Fibroblast of skin of right quadriceps (primary cell): ENCODE measurements around the gene COL6A2.
"Not testable (repeated sequence)": the region's sequence is repeated elsewhere in the genome, so short reads cannot be mapped to it uniquely, and the experiment has no call there.

Experiments
- DNase-seq: peaks from one replicate; pipeline ENCODE4 v3.0.0-alpha.2; 2013

The COL6A2 gene

GRCh38 chr21:46079352-46080170 is 18.4 kb upstream of the COL6A2 start:
- peak; percentile 97 for DNase-seq

GRCh38 chr21:46080171-46081021 is 17.5 kb upstream of the COL6A2 start:
- DNase-seq, result peak; percentile 59

DNA sequence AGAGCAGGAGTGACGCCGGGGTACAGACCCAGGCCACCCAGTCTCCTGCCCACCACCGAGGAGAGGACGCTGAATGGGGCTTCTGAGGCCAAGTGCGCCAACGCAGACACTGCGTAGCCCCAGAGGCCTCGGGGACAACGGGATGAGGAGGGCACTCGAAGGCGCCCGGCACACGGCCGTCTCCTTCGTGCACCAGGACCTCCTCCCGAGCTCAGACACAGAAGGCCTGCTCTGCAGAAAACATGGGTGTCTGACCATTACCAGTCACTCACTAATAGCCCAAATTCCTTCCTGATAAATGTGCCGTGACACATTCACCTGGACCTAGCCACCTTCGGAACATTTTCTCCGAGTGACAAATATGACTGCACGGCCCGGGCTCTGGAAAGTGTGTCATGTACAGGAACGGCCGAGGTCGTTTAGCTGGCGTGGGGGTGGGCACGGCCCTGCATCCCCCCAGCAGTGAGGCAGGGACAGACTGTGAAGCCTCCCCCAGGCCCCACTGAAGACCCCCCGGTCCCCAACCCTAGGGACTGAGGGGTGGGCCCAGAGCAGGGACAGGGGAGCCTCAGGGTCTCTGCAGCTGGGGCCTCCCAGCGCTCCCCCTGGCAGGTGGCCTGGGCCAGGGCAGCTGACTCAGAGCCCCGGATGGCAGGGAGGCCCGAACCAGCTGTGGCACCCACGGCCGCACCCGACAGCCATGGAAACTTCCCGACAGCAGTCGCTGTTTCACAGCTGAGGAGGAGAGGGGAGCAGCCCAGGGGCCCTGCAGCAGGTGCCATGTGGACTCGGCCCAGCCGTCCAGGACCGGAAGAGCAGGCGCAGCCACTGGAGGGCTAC is 16.7 kb upstream of the COL6A2 start:
- DNase-seq, result no peak

- no peak for DNase-seq
Measured at GRCh38 chr21:46081862-46082712, 15.8 kb upstream of the COL6A2 start.

- no peak for DNase-seq
Measured at GRCh38 chr21:46082713-46082962, 15.3 kb upstream of the COL6A2 start.

GRCh38 chr21:46082963-46083790 is 14.7 kb upstream of the COL6A2 start:
- DNase-seq, result peak; percentile 88

DNA sequence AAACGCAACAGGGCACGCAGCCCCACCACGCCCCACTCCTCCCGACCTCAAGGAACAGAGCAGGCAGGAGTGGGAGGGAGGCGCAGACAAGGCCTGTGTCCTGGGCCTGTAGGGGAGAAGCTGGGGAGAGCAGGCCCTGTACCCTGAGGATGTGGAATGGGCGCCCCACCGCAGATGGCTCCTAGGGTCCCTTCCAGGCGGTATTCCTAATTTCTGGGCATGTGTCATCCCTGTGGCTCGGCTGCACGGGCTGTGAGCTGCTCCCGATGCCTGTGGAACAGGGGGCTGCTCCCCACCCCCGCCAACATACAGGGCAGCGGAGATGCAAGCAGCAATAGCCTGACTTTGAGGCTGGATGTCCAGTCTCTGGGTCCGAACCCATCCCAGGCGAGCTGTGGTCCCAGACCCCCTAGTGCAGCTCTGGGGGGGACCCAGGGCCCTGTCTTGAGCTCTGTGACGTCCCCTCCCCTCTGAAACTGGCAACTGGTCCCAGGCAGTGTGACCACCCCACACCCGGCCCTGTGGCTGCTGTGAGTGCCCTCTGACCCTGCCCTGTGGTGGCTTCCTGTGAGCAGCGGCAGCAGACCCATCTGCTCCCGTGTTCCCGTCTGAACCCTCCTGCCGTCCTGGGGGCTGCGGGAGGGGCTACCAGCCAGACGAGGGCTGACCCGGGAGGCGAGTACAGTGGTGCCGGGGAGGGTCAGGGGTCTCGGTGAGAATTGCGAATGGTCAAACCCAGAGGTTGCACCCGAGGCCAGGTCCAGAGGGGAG is 13.9 kb upstream of the COL6A2 start:
- DNase-seq, result no peak

- no peak for DNase-seq
Measured at GRCh38 chr21:46084709-46085108, 13.2 kb upstream of the COL6A2 start.

GRCh38 chr21:46085259-46085658 is 12.7 kb upstream of the COL6A2 start:
- DNase-seq, result not testable (repeated sequence)

- peak; percentile 61 for DNase-seq
Measured at GRCh38 chr21:46087641-46088040, 10.3 kb upstream of the COL6A2 start.

GRCh38 chr21:46088189-46088588 is 9.7 kb upstream of the COL6A2 start:
- DNase-seq, result no peak

- DNase-seq, result no peak
Measured at GRCh38 chr21:46089285-46089684, 8.6 kb upstream of the COL6A2 start.

GRCh38 chr21:46091118-46091517 is 6.8 kb upstream of the COL6A2 start:
- no peak for DNase-seq

- DNase-seq, result no peak
Measured at GRCh38 chr21:46091631-46092025, 6.3 kb upstream of the COL6A2 start.

DNA sequence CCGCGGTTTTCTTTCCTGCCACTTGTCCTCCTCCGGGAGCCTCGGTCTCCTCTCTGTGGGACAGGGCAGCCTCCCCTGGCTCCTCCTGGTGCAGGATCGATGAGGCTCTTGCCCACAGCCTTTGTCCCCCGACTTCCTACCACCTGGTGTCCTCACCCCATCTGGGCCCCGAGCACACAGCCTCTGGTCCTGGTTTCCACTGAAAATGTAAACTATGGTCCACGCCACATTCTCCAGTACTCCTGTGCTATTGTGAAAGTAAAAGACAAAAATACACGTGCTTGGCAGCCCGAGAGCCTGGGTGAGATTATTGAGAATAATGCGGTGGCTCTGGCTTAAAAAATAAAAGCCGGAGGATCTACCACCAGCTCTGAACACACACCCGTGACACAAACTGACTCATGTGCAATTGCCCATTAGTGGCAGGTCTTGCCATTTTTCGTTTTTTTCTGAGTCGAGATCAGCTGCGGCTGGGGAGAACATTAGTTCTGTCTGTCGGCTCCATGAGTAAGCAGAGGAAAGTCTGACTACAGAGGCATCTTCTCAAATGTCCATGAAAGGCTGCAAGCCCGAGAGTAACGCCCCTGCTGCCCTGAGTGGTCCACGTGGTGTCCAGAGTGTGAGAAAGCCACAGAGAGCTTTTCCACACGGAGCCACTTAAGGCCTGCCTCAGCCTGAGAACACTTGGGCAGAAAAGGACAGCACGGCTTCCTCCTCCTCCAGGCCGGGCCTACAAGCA is 5.7 kb upstream of the COL6A2 start:
- peak; percentile 97 for DNase-seq

GRCh38 chr21:46092811-46093667 is 4.9 kb upstream of the COL6A2 start:
- no peak for DNase-seq

DNA sequence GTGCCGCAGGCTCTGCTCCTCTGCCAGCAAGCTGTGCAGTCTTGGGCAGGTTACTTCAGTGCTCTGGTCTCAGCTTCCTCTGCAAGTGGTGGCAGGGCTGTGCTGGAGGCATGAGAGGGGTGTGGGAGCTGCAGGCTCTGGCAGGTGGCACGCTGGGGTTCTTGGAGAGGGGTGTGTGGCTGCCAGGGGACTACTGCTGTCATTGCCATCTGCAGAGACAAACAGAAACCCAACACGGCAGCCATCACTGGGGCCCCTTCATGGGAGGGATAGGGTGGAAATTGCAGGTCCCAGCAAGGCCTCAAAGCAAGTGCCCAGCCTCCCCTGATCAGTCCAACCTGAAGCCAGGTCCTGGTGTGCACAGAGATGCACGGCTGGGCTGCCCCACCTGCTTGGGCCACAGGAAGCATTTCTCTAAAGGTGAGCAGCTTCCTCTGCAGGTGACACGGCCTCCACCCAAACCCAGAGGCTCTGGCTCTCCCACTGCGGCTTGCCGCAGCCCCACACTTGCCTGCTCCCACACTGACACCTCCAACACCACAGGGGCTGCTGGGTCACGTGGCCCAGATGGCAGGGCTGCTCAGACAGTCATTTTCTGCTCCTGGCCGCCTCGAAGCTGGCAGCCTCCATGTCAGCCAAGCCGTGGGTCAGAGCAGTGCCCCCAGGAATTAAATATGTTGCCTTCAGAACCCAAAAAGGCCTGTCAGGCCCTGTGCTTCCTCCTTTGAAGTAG is 4.1 kb upstream of the COL6A2 start:
- no peak for DNase-seq

DNA sequence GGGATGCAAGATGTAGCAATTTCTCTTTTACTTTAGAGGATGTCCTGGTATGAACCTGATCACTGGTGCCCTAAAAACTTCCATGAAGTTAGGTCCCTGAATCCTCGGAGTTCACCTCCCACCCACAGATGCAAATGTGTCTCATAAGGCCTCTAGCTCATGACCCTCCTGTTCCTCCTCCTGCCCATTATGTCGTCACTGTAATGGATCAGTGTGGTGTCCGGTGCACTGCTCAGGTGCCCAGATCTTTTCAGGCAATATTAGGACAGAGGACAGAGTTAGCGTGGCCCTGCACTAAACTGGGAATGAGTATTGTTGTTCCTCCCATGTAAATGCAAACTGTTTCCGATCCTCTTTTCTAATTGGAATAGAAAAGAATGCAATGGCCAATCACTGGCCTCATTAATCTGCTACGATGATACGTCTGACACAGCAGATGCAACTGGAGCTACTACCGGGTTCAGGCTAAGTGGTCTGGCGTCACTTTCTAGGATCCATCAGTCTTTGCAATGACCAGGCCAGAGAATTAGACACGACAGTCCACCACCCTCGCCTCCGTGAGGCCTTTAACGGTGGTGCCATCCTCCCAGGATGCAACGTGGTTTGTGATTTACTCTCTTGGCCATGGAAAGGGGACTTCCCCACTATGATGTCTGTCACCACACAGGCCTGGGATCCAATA is 3.4 kb upstream of the COL6A2 start:
- no peak for DNase-seq
